ENCODE measurements around the gene STRN4. TPM values are rescaled to one million over a fixed set of nuclear protein-coding genes. Genes with fewer than 3 reads are reported as not detected.

Gene STRN4
- total RNA-seq, 1 experiment from 2014 or later, result 89.5 TPM

- intact Hi-C loops (cut with micrococcal nuclease; ENCODE audit: unreplicated experiment) (no loop called here), in situ Hi-C loops (cut with HindIII; ENCODE audit: low pct_unique_long_range_greater_than_20kb, low sequenced_read_pairs) (no loop called here)
- ChIA-PET CTCF (no interaction called here), POLR2A (no interaction called here)
- ATAC-seq (peak; percentile 90), DNase-seq (ENCODE audit: low read depth, low spot score) (no peak)
- H3K36me3 ChIP-seq (ENCODE audit: control insufficient read depth, insufficient read depth, low read length), result peaks cover 6% of the 10 kb centered on the region
- H3K27me3 ChIP-seq (ENCODE audit: control insufficient read depth, insufficient read depth, low read length), result no peaks in the 10 kb centered on the region
- no peak overlapping the region for H3K4me3 ChIP-seq (ENCODE audit: low read depth in 2 of 2, low read length in 2 of 2)
- no peak for TF ChIP-seq SIN3A (IDR thresholded peaks at IDR 0.05; ENCODE audit: borderline replicate concordance, insufficient read depth, low read depth, low read length)
- TF ChIP-seq CTCF (IDR thresholded peaks at IDR 0.05), result no peak
- no peak for TF ChIP-seq TCF7L2 (IDR thresholded peaks at IDR 0.05; ENCODE audit: low read depth, low read length)
- no peak for TF ChIP-seq POLR2AphosphoS5 (IDR thresholded peaks at IDR 0.05; ENCODE audit: low read depth, low read length)
- TF ChIP-seq, protein P1, sequence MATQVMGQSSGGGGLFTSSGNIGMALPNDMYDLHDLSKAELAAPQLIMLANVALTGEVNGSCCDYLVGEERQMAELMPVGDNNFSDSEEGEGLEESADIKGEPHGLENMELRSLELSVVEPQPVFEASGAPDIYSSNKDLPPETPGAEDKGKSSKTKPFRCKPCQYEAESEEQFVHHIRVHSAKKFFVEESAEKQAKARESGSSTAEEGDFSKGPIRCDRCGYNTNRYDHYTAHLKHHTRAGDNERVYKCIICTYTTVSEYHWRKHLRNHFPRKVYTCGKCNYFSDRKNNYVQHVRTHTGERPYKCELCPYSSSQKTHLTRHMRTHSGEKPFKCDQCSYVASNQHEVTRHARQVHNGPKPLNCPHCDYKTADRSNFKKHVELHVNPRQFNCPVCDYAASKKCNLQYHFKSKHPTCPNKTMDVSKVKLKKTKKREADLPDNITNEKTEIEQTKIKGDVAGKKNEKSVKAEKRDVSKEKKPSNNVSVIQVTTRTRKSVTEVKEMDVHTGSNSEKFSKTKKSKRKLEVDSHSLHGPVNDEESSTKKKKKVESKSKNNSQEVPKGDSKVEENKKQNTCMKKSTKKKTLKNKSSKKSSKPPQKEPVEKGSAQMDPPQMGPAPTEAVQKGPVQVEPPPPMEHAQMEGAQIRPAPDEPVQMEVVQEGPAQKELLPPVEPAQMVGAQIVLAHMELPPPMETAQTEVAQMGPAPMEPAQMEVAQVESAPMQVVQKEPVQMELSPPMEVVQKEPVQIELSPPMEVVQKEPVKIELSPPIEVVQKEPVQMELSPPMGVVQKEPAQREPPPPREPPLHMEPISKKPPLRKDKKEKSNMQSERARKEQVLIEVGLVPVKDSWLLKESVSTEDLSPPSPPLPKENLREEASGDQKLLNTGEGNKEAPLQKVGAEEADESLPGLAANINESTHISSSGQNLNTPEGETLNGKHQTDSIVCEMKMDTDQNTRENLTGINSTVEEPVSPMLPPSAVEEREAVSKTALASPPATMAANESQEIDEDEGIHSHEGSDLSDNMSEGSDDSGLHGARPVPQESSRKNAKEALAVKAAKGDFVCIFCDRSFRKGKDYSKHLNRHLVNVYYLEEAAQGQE (IDR thresholded peaks at IDR 0.05; ENCODE audit: insufficient read depth in 1 of 2, low read depth in 2 of 2, low read length in 1 of 2), result no peak
- H3K4me1 ChIP-seq (ENCODE audit: control insufficient read depth, insufficient read depth, low read length), result no peaks in the 10 kb centered on the region
- no peaks in the 10 kb centered on the region for H3K9me3 ChIP-seq (ENCODE audit: control insufficient read depth, insufficient read depth, low read depth, low read length)
- BruUV-seq (replicated peaks), result no TSS peak
- H3K27ac ChIP-seq (ENCODE audit: low read length), result no peak overlapping the region
Observed at GRCh38 chr19:46697204-46697960, 48.9 kb downstream of the STRN4 start.

DNA sequence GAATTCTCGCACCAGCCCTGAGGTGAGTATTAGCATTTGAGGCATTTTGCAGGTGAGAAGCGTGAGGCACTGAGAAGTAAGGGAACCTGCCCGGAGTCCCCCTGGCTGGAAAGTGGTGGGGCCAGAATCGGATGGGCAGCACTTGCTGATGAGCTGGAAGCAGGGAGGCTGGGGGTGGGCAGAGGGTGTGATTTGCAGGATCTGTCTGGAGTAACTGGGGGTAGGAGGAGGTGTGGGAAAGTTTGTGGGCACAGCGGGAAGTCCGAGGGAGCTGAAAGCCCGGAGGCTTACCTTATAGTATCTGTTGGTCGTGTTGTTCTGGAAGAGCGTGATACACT, 49.4 kb downstream of the STRN4 start:
- CTCF ChIA-PET, result no interaction called here
- POLR2A ChIA-PET, result no interaction called here
- no peaks in the 10 kb centered on the region for H3K27me3 ChIP-seq (ENCODE audit: control insufficient read depth, insufficient read depth, low read length)
- intact Hi-C loops (cut with micrococcal nuclease; ENCODE audit: unreplicated experiment) (no loop called here), in situ Hi-C loops (cut with HindIII; ENCODE audit: low pct_unique_long_range_greater_than_20kb, low sequenced_read_pairs) (no loop called here)
- TF ChIP-seq TCF7L2 (IDR thresholded peaks at IDR 0.05; ENCODE audit: low read depth, low read length), result no peak
- TF ChIP-seq CTCF (IDR thresholded peaks at IDR 0.05), result no peak
- TF ChIP-seq, protein P1 (IDR thresholded peaks at IDR 0.05; ENCODE audit: insufficient read depth in 1 of 2, low read depth in 2 of 2, low read length in 1 of 2), result no peak
- no peak for TF ChIP-seq SIN3A (IDR thresholded peaks at IDR 0.05; ENCODE audit: borderline replicate concordance, insufficient read depth, low read depth, low read length)
- no peak for TF ChIP-seq POLR2AphosphoS5 (IDR thresholded peaks at IDR 0.05; ENCODE audit: low read depth, low read length)
- no peaks in the 10 kb centered on the region for H3K4me1 ChIP-seq (ENCODE audit: control insufficient read depth, insufficient read depth, low read length)
- H3K36me3 ChIP-seq (ENCODE audit: control insufficient read depth, insufficient read depth, low read length), result peaks cover 4% of the 10 kb centered on the region
- BruUV-seq (replicated peaks), result no TSS peak
- no peak for ATAC-seq
- DNase-seq (ENCODE audit: low read depth, low spot score), result no peak
- H3K9me3 ChIP-seq (ENCODE audit: control insufficient read depth, insufficient read depth, low read depth, low read length), result no peaks in the 10 kb centered on the region
- H3K4me3 ChIP-seq (ENCODE audit: low read depth in 2 of 2, low read length in 2 of 2), result no peak overlapping the region
- no peak overlapping the region for H3K27ac ChIP-seq (ENCODE audit: low read length)

All from Panc1 (cell line).